IMR-90 (cell line): ENCODE data around the gene EML1. TPM values are rescaled to one million over a fixed set of nuclear protein-coding genes. Genes with fewer than 3 reads are reported as not detected.

Experiments used
- ATAC-seq: fragments of 200-7000 bp; cut with Tn5 transposase; 2 replicates; pipeline ENCODE4 v1.9.1; 2020; ENCODE audit warnings: low read depth, mild to moderate bottlenecking, moderate library complexity
- BruUV-seq: library from RNA; stranded (reverse); fragments of 400-500 nt; replicated peaks from 2 replicates; lab custom pipeline; 2021; lab: Mats Ljungman, UMichigan
- CTCF ChIA-PET: fragments of 300-600 bp; formaldehyde crosslinking; extraction: SDS; loops from one replicate; lab custom pipeline; 2021; ENCODE audit warnings: antibody characterized with exemption; lab: Yijun Ruan, JAX
- POLR2A ChIA-PET: fragments of 300-600 bp; sonication (Branson Sonifier 250); formaldehyde crosslinking; loops from one replicate; lab custom pipeline; 2022; ENCODE audit warnings: antibody characterized with exemption; ENCODE audit not compliant: unreplicated experiment; lab: Charles Lee
- DNase-seq: peaks from one replicate; pipeline ENCODE4 v3.0.0; 2013
- H2AFZ ChIP-seq: replicated peaks from 2 replicates; pipeline ENCODE3; 2013; ENCODE audit warnings: low read length, mild to moderate bottlenecking; ENCODE audit not compliant: poor library complexity
- H2AK5ac ChIP-seq: 2 replicates; pipeline ENCODE4 v1.6.1; 2013; ENCODE audit warnings: low read depth, low read length, inconsistent platforms
- H2AK9ac ChIP-seq: replicated peaks from 2 replicates; pipeline ENCODE3; 2013; ENCODE audit warnings: mild to moderate bottlenecking, low read depth, low read length, moderate library complexity; ENCODE audit not compliant: poor library complexity
- H2BK120ac ChIP-seq: 2 replicates; pipeline ENCODE4 v1.6.1; 2013; ENCODE audit warnings: low read depth, low read length, inconsistent platforms
- H2BK15ac ChIP-seq: 3 replicates; pipeline ENCODE4 v1.6.1; 2013; ENCODE audit warnings: low read depth, low read length, inconsistent platforms
- H2BK20ac ChIP-seq: 2 replicates; pipeline ENCODE4 v1.6.1; 2013; ENCODE audit warnings: low read depth, mild to moderate bottlenecking, inconsistent platforms, low read length, moderate library complexity
- H2BK5ac ChIP-seq: 2 replicates; pipeline ENCODE4 v1.6.1; 2013; ENCODE audit warnings: mild to moderate bottlenecking, low read depth, low read length, inconsistent platforms; ENCODE audit not compliant: poor library complexity, severe bottlenecking
- H3K14ac ChIP-seq: replicated peaks from 2 replicates; pipeline ENCODE4 v1.6.1; 2013; ENCODE audit warnings: low read depth, low read length, inconsistent platforms
- H3K18ac ChIP-seq: 2 replicates; pipeline ENCODE4 v1.6.1; 2013; ENCODE audit warnings: low read depth, low read length, control low read depth
- H3K23ac ChIP-seq: 2 replicates; pipeline ENCODE4 v1.6.1; 2013; ENCODE audit warnings: low read depth, low read length, inconsistent platforms
- H3K27ac ChIP-seq: 2 replicates; pipeline ENCODE4 v1.5.1; 2013; ENCODE audit warnings: mild to moderate bottlenecking, control low read depth, low read length; ENCODE audit not compliant: insufficient read depth
- H3K27me3 ChIP-seq: 2 replicates; pipeline ENCODE4 v1.6.1; 2013; ENCODE audit warnings: low read length; ENCODE audit not compliant: control insufficient read depth, insufficient read depth
- H3K36me3 ChIP-seq: 2 replicates; pipeline ENCODE4 v1.6.1; 2013; ENCODE audit warnings: low read length, mixed read lengths; ENCODE audit not compliant: control insufficient read depth, insufficient read depth
- H3K4ac ChIP-seq: 2 replicates; pipeline ENCODE4 v1.6.1; 2013; ENCODE audit warnings: low read depth, low read length, inconsistent platforms
- H3K4me1 ChIP-seq: 2 replicates; pipeline ENCODE4 v1.6.1; 2013; ENCODE audit warnings: low read length, mixed read lengths; ENCODE audit not compliant: control insufficient read depth, insufficient read depth
- H3K4me2 ChIP-seq: 2 replicates; pipeline ENCODE4 v1.6.1; 2013; ENCODE audit warnings: low read depth, mild to moderate bottlenecking, control low read depth, low read length, moderate library complexity
- H3K4me3 ChIP-seq: 2 replicates; pipeline ENCODE4 v1.5.1; 2013; ENCODE audit warnings: low read depth, mild to moderate bottlenecking, control low read depth, low read length, moderate library complexity; ENCODE audit not compliant: insufficient read depth
- H3K56ac ChIP-seq: 2 replicates; pipeline ENCODE4 v1.6.1; 2013; ENCODE audit warnings: low read length, inconsistent platforms; ENCODE audit not compliant: insufficient read depth; ENCODE audit errors: extremely low read depth
- H3K79me1 ChIP-seq, 2 experiments: 2 replicates each; pipeline ENCODE4 v1.6.1; 2013; ENCODE audit warnings: low read length in 2 of 2, inconsistent platforms in 1 of 2, low read depth in 1 of 2
- H3K9ac ChIP-seq: 2 replicates; pipeline ENCODE4 v1.6.1; 2013; ENCODE audit warnings: low read depth, low read length, control low read depth
- H3K9me1 ChIP-seq: 2 replicates; pipeline ENCODE4 v1.6.1; 2013; ENCODE audit warnings: low read length, inconsistent platforms; ENCODE audit not compliant: insufficient read depth
- H3K9me3 ChIP-seq: 2 replicates; pipeline ENCODE4 v1.6.1; 2013; ENCODE audit warnings: low read length; ENCODE audit not compliant: control insufficient read depth, insufficient read depth
- H4K20me1 ChIP-seq: 2 replicates; pipeline ENCODE4 v1.6.1; 2013; ENCODE audit warnings: low read length, inconsistent platforms; ENCODE audit not compliant: insufficient read depth
- H4K5ac ChIP-seq: 2 replicates; pipeline ENCODE4 v1.6.1; 2013; ENCODE audit warnings: mild to moderate bottlenecking, low read depth, low read length, control low read depth
- H4K8ac ChIP-seq, 2 experiments: 2 replicates each; pipeline ENCODE4 v1.6.1; 2013; ENCODE audit warnings: low read depth in 2 of 2, low read length in 2 of 2, control low read depth in 1 of 2, inconsistent platforms in 1 of 2
- H4K91ac ChIP-seq: 2 replicates; pipeline ENCODE4 v1.6.1; 2013; ENCODE audit warnings: low read depth, low read length, inconsistent platforms; ENCODE audit not compliant: insufficient read depth
- BHLHE40 ChIP-seq: fragments of 150-350 bp; IDR thresholded peaks from 2 replicates; pipeline ENCODE4 v1.6.1; 2016; ENCODE audit warnings: mild to moderate bottlenecking, low read depth, low read length
- CEBPB ChIP-seq: IDR thresholded peaks from 2 replicates; pipeline ENCODE4 v1.6.1; 2012; ENCODE audit warnings: low read depth, low read length, improper control_type of control experiment
- CHD1 ChIP-seq: IDR thresholded peaks from 2 replicates; pipeline ENCODE4 v1.6.1; 2012; ENCODE audit warnings: low read depth, low read length, improper control_type of control experiment
- MAFK ChIP-seq: IDR thresholded peaks from 2 replicates; pipeline ENCODE4 v1.6.1; 2012; ENCODE audit warnings: low read depth, low read length, improper control_type of control experiment
- MAZ ChIP-seq: IDR thresholded peaks from 2 replicates; pipeline ENCODE4 v1.6.1; 2012; ENCODE audit warnings: low read depth, mild to moderate bottlenecking, low read length, improper control_type of control experiment, moderate library complexity, borderline replicate concordance
- MXI1 ChIP-seq: IDR thresholded peaks from 2 replicates; pipeline ENCODE4 v1.6.1; 2012; ENCODE audit warnings: low read depth, mild to moderate bottlenecking, low read length, moderate library complexity, borderline replicate concordance
- NFE2L2 ChIP-seq: fragments of 150-350 bp; IDR thresholded peaks from 2 replicates; pipeline ENCODE4 v1.6.1; 2016; ENCODE audit warnings: low read depth, mild to moderate bottlenecking, low read length
- POLR2A ChIP-seq: IDR thresholded peaks from 2 replicates; pipeline ENCODE4 v1.6.1; 2012; ENCODE audit warnings: mild to moderate bottlenecking, low read depth, low read length
- RAD21 ChIP-seq: IDR thresholded peaks from 2 replicates; pipeline ENCODE4 v1.6.1; 2012; ENCODE audit warnings: low read length, improper control_type of control experiment
- WGBS, 2 experiments: methylation state at CpG; one replicate each; pipeline versions ENCODE4 v1.1.5 to v1.1.7; 2013; ENCODE audit warnings: missing lambda C conversion rate in 2 of 2; ENCODE audit not compliant: insufficient read length in 1 of 2; ENCODE audit errors: extremely low coverage in 2 of 2; 5-methylcytosine and 5-hydroxymethylcytosine counted together
- dilution Hi-C: fragments of 300-500 bp; cut with HindIII; formaldehyde crosslinking; loops from one replicate; pipeline ENCODE4 v1.14.3; 2018; ENCODE audit warnings: low sequenced_read_pairs; ENCODE audit not compliant: unreplicated experiment
- in situ Hi-C: fragments of 300-500 bp; cut with MboI; formaldehyde crosslinking; loops from 3 replicates; pipeline ENCODE4 v1.14.3; 2019; ENCODE audit warnings: low sequenced_read_pairs, inconsistent platforms, mixed read lengths
- intact Hi-C: fragments of 100-400 bp; cut with micrococcal nuclease; formaldehyde crosslinking; loops from 2 replicates; pipeline ENCODE4 v1.10.0; 2022
- polyA plus RNA-seq, 3 experiments: library from polyadenylated mRNA; depleted of rRNA; stranded (reverse); fragments of >200 nt; gene quantifications; 2 replicates each; pipeline ENCODE4 v1.2.3, GENCODE V29; 2012; ENCODE audit warnings: low replicate concordance in 1 of 3
- total RNA-seq: library from RNA; depleted of rRNA; stranded (reverse); fragments of >200 nt; gene quantifications from 2 replicates; pipeline ENCODE4 v1.2.3, GENCODE V29; 2012
- TF ChIP-seq, protein P1 (sequence below): fragments of 150-350 bp; IDR thresholded peaks from 2 replicates; pipeline ENCODE4 v1.6.1; 2017; ENCODE audit warnings: mild to moderate bottlenecking, antibody characterized with exemption, low read length, low read depth

The EML1 gene
- total and polyA plus RNA-seq, 2 of the 4 experiments (the other 2 are of a cell fraction): 14.0 to 42.3 TPM

DNA sequence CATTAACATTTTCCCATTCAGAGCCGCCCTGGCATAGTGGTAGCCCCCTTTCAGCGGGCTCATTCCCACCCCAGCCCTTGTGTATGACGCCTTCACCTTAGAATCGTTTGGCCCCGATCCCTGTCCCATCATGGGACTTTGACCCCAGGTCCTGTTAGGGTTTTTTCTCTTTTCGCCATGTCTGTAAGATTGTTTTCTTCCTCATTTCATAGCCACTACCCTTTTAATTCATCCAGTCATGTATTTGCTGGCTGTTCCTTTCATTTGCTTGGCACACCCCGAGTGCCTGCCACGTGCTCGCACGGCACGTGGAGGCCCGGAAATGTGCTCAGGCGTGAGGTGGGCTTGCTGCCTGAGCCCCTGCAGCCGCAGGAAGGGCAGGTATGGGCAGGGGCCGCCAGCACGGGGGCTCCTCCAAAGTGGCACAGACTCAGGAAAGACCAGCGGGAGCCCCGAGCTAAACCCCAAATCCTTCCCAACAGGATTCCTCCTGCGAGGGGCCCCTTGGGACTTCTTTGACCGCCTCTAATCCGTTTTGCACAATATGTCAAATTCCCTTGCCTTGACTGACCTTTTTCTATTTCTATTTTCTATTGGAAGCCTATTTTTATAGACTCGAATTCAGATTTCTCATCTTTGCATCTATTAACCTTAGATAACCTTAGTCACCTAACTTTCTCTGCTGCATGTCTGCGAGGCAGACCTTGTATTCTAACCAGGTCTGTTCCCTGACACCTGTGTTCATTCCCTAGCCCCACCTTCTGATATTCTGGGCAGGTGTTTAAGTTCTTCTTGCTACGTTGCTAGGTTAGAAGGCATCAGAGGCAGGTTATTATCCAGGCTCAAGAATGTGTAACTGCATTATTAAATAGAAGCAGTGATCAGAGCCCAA is 114.8 kb downstream of the EML1 start:
- Histone ChIP-seq H3K4me2 (no peak overlapping the region), H3K27ac (no peak overlapping the region), H3K4ac (no peak overlapping the region), H2BK20ac (no peak overlapping the region), H2BK120ac (no peak overlapping the region), H4K91ac (no peak overlapping the region), H3K36me3 (peaks cover 30% of the 10 kb centered on the region), H3K9ac (no peak overlapping the region), H2BK15ac (no peak overlapping the region), H2BK5ac (no peak overlapping the region), H3K4me1 (peaks cover 10% of the 10 kb centered on the region), H3K9me1 (peaks cover 6% of the 10 kb centered on the region; the same call in 1 of the 2 replicates), H3K14ac (no peak overlapping the region), H4K5ac (no peak overlapping the region), H3K56ac (no peak overlapping the region), H3K9me3 (no peaks in the 10 kb centered on the region), H3K23ac (no peak overlapping the region), H3K79me1 (no peaks in the 10 kb centered on the region), H4K8ac (no peak overlapping the region), H3K4me3 (no peak overlapping the region), H3K27me3 (no peaks in the 10 kb centered on the region), H3K18ac (no peak overlapping the region), H2AFZ (no peak overlapping the region), H2AK5ac (no peak overlapping the region), H2AK9ac (peak overlapping the region; percentile 19), H4K20me1 (no peaks in the 10 kb centered on the region)
- intact Hi-C loops: no loop called here
- dilution Hi-C loops: no loop called here
- CTCF ChIA-PET: no interaction called here
- ATAC-seq (no peak), DNase-seq (no peak)
- no TSS peak for BruUV-seq
- in situ Hi-C loops: loop anchor here (10.0 kb wide), 1 partner anchor 383 kb away; no protein-coding TSS in a partner anchor
- POLR2A ChIA-PET: no interaction called here
- TF ChIP-seq NFE2L2 (no peak), MAZ (no peak), POLR2A (no peak), MXI1 (no peak), RAD21 (no peak), MAFK (no peak), CHD1 (no peak), BHLHE40 (no peak), CEBPB (no peak)
- TF ChIP-seq, protein P1, sequence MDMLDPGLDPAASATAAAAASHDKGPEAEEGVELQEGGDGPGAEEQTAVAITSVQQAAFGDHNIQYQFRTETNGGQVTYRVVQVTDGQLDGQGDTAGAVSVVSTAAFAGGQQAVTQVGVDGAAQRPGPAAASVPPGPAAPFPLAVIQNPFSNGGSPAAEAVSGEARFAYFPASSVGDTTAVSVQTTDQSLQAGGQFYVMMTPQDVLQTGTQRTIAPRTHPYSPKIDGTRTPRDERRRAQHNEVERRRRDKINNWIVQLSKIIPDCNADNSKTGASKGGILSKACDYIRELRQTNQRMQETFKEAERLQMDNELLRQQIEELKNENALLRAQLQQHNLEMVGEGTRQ: no peak
- 89% methylated on average over 10 of the region's 24 CpGs; no CpG with 5 or more reads in 1 of the 2 experiments for WGBS, 2 experiments
